Natural killer cell (primary cell): Measurements from ENCODE around the gene HOXC9. TPM values are rescaled to one million over a fixed set of nuclear protein-coding genes. Genes with fewer than 3 reads are reported as not detected.

Experiments
- ATAC-seq, 3 donors: fragments of 150-1000 bp in 2 of 3; fragments of 200-7000 bp in 1 of 3; cut with Tn5 transposase; 1 replicate in 1 of 3; 2 replicates in 2 of 3; pipeline ENCODE4 v1.10.0; 2021; ENCODE audit warnings: mild to moderate bottlenecking in 2 of 3, moderate library complexity in 2 of 3
- DNase-seq, 2 donors: peaks; one replicate each; pipeline versions ENCODE4 v3.0.0 to v3.0.0-alpha.2; 2013 to 2021; ENCODE audit warnings: mixed read lengths in 1 of 2
- H3K27ac ChIP-seq: one replicate; pipeline ENCODE4 v1.5.1; 2013; ENCODE audit warnings: mild to moderate bottlenecking, low read length
- H3K27me3 ChIP-seq: one replicate; pipeline ENCODE4 v1.6.1; 2013; ENCODE audit warnings: low read length; ENCODE audit not compliant: control insufficient read depth, insufficient read depth
- H3K36me3 ChIP-seq: one replicate; pipeline ENCODE4 v1.6.1; 2013; ENCODE audit warnings: low read length; ENCODE audit not compliant: control insufficient read depth, insufficient read depth
- H3K4me1 ChIP-seq: one replicate; pipeline ENCODE4 v1.6.1; 2013; ENCODE audit warnings: low read length; ENCODE audit not compliant: control insufficient read depth, insufficient read depth
- H3K4me3 ChIP-seq: one replicate; pipeline ENCODE4 v1.5.1; 2013; ENCODE audit warnings: low read length
- H3K9me3 ChIP-seq: one replicate; pipeline ENCODE4 v1.6.1; 2013; ENCODE audit warnings: low read length; ENCODE audit not compliant: control insufficient read depth, insufficient read depth
- H3K27ac Mint-ChIP-seq, 2 donors: one replicate each; pipeline ENCODE4 v1.8.0; 2022; ENCODE audit warnings: mild to moderate bottlenecking in 2 of 2, mixed read lengths in 2 of 2, moderate library complexity in 1 of 2
- H3K27me3 Mint-ChIP-seq, 2 donors: one replicate each; pipeline ENCODE4 v1.8.0; 2022; ENCODE audit warnings: low read depth in 2 of 2, mixed read lengths in 2 of 2
- H3K36me3 Mint-ChIP-seq: one replicate; pipeline ENCODE4 v1.8.0; 2022; ENCODE audit warnings: mixed read lengths
- H3K4me1 Mint-ChIP-seq, 2 donors: one replicate each; pipeline ENCODE4 v1.8.0; 2022; ENCODE audit warnings: mixed read lengths in 2 of 2
- H3K4me3 Mint-ChIP-seq: one replicate; pipeline ENCODE4 v1.8.0; 2022; ENCODE audit warnings: mild to moderate bottlenecking, moderate library complexity, mixed read lengths
- H3K9me3 Mint-ChIP-seq, 2 donors: one replicate each; pipeline ENCODE4 v1.8.0; 2022; ENCODE audit warnings: mixed read lengths in 2 of 2
- WGBS: methylation state at CpG from one replicate; pipeline ENCODE4 v1.1.7; 2013; ENCODE audit warnings: missing lambda C conversion rate; ENCODE audit not compliant: insufficient coverage; 5-methylcytosine and 5-hydroxymethylcytosine counted together
- intact Hi-C: fragments of 100-400 bp; cut with micrococcal nuclease; formaldehyde crosslinking; loops from one replicate; pipeline ENCODE4 v1.14.2; 2022
- total RNA-seq, 4 donors: library from RNA; stranded (reverse); fragments of 120-200 nt in 1 of 4; gene quantifications; one replicate each; pipeline versions ENCODE4 v1.2.3 to v1.2.4, GENCODE V29; 2013 to 2022
- TF ChIP-seq, protein P1 (sequence below): fragments of 200-600 bp; IDR thresholded peaks from one replicate; pipeline ENCODE4 v1.8.0; 2022; ENCODE audit warnings: antibody characterized with exemption

Gene HOXC9
- total RNA-seq, 3 donors from 2014 or later (not counting 1 experiment from before 2014, with no cell fraction given) = not detected

DNA sequence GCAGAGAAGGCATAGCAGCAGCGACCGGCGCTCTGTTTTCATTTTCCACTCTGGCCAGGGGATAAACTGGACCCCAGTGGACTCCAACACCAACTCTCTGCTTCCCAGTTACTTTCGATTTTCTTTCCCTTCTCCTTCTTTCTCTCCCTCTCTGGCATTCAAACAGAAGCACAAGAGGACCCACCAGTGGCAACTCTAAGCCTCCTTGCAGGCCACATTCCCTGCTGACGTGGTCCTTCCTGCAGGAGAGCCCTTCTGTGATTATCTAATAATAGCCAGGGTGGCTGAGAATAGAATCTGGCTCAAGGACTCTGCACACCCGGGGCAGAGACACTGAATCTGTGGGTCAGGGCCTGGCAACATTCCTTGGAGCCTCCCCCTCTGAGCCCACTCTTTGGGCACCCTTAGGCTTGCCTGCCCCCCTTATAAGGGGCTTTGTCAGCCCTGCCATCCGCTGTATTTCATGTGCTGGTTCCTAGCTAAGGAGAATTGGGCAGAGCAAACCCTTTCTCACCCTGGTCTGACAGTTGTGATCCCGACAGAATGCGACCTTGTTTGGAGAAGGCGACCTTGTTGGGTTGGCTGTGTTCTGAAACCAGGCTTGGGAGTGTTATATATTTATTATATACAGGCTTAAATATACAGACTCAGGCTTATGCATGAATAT, 20.1 kb downstream of the HOXC9 start:
- Mint-ChIP-seq H3K27me3 (peaks cover 45 to 51% of the 10 kb centered on the region in 2 donors), H3K36me3 (no peaks in the 10 kb centered on the region), H3K4me1 (peaks cover 14 to 25% of the 10 kb centered on the region in 2 donors), H3K27ac (peak overlapping the region in 1 of 2 donors; percentile 37), H3K4me3 (peak overlapping the region; percentile 74), H3K9me3 (no peaks in the 10 kb centered on the region)
- intact Hi-C loops = loop anchor here (10.0 kb wide), 1 partner anchor 265 kb away; the partner anchor contains the start of genes CBX5 and HNRNPA1
- no peak overlapping the region for H3K4me3 ChIP-seq
- WGBS = 48% methylated on average over 9 of the region's 10 CpGs
- TF ChIP-seq, protein P1, sequence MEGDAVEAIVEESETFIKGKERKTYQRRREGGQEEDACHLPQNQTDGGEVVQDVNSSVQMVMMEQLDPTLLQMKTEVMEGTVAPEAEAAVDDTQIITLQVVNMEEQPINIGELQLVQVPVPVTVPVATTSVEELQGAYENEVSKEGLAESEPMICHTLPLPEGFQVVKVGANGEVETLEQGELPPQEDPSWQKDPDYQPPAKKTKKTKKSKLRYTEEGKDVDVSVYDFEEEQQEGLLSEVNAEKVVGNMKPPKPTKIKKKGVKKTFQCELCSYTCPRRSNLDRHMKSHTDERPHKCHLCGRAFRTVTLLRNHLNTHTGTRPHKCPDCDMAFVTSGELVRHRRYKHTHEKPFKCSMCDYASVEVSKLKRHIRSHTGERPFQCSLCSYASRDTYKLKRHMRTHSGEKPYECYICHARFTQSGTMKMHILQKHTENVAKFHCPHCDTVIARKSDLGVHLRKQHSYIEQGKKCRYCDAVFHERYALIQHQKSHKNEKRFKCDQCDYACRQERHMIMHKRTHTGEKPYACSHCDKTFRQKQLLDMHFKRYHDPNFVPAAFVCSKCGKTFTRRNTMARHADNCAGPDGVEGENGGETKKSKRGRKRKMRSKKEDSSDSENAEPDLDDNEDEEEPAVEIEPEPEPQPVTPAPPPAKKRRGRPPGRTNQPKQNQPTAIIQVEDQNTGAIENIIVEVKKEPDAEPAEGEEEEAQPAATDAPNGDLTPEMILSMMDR = no peak
- H3K4me1 ChIP-seq = peaks cover 26% of the 10 kb centered on the region
- DNase-seq (no peak), ATAC-seq (no peak)
- H3K27me3 ChIP-seq = peaks cover 52% of the 10 kb centered on the region
- H3K27ac ChIP-seq = no peak overlapping the region
- no peaks in the 10 kb centered on the region for H3K9me3 ChIP-seq
- H3K36me3 ChIP-seq = no peaks in the 10 kb centered on the region

DNA sequence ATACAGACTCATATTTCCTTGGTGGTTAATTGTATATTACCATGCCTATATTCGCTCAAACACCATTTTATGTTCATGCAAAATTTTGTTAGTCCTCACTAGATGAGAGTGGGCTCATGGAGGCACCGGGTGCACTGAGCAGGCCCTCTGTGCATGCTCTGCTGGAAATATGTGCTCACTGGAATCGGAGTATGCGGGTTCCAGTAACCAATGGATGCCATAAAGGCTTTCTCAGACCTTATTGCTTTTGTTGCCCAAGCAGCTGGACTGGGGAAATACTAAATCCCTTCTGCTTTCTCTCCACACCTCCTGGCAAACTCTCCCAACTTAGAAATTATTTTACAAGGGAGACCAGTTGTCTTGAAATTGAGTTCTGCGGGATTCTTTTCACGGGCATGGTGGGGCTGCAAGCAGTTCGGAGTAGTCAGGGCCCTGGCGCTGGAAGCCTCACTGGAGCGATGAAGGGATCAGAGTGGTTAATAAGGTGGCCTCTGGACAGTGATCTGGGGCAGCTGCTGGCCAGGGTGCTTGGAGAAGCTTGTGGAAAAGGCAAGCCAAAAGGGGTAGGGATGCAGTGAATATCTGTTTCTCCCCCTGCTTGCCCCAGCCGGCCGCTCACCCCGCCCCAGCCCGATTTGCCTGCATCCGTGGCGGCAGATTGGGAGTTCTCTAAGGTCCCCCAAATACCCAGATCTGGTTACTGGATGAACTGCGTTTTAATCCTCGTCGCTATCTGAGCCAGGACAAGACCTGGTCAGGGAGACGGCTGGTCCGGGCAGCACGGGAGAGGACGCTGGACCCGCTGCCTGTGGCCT, 20.8 kb downstream of the HOXC9 start:
- Mint-ChIP-seq H3K36me3 (no peaks in the 10 kb centered on the region), H3K27ac (no peak overlapping the region), H3K27me3 (peaks cover 46 to 53% of the 10 kb centered on the region in 2 donors), H3K4me3 (no peak overlapping the region), H3K4me1 (peaks cover 14 to 23% of the 10 kb centered on the region in 2 donors), H3K9me3 (no peaks in the 10 kb centered on the region)
- no peaks in the 10 kb centered on the region for H3K9me3 ChIP-seq
- no peaks in the 10 kb centered on the region for H3K36me3 ChIP-seq
- ATAC-seq = no peak
- no peak overlapping the region for H3K4me3 ChIP-seq
- no peak for DNase-seq
- intact Hi-C loops = no loop called here
- 71% methylated on average over 23 of the region's 23 CpGs for WGBS
- H3K27ac ChIP-seq = no peak overlapping the region
- peaks cover 26% of the 10 kb centered on the region for H3K4me1 ChIP-seq
- peaks cover 48% of the 10 kb centered on the region for H3K27me3 ChIP-seq
- TF ChIP-seq, protein P1 = no peak

DNA sequence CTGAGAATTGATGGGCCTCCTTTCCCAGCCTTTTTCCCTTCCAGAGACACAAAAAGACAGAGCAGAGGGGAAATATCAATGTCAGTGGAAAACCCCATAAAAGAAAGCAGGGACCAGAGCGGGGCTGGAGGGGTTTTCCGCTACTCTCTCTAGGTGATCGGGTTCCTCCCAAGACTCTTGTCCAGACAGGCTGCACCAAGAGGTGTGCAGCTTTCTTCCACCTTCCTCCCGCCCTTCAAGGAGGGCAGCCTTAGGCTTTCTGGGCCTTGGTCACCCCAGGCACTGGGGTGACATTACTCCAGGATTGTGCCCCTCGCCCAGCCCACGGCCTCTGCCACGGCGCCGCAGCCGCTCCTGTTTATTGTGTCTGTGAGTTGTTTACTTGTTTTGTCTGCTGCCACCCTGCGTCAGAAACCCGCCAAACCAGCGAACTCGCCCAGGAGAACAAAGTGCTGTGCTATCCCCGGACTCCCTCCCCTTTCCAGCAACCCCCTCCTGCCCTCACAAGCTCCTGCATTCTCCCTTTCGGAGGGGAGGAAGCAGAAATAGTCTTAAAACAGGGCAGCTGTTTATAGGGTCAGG, 21.6 kb downstream of the HOXC9 start:
- ATAC-seq = no peak
- no peaks in the 10 kb centered on the region for H3K9me3 Mint-ChIP-seq
- TF ChIP-seq, protein P1 = no peak
- H3K36me3 Mint-ChIP-seq = no peaks in the 10 kb centered on the region
- Histone ChIP-seq H3K27me3 (peaks cover 48% of the 10 kb centered on the region), H3K4me1 (peaks cover 26% of the 10 kb centered on the region), H3K36me3 (no peaks in the 10 kb centered on the region), H3K9me3 (no peaks in the 10 kb centered on the region), H3K4me3 (no peak overlapping the region), H3K27ac (no peak overlapping the region)
- intact Hi-C loops = no loop called here
- no peak for DNase-seq
- H3K27ac Mint-ChIP-seq = no peak overlapping the region
- 51% methylated on average over 12 of the region's 16 CpGs for WGBS
- H3K4me1 Mint-ChIP-seq = peaks cover 14 to 23% of the 10 kb centered on the region in 2 donors
- no peak overlapping the region for H3K4me3 Mint-ChIP-seq
- peaks cover 53 to 55% of the 10 kb centered on the region in 2 donors for H3K27me3 Mint-ChIP-seq
